NT2/D1 (cell line): Measurements from ENCODE around the gene LLGL1.

Source experiments
- YY1 ChIP-seq: IDR thresholded peaks from 2 replicates; pipeline ENCODE4 v1.6.1; 2011; ENCODE audit not compliant: insufficient read length, insufficient read depth
- ZNF274 ChIP-seq: IDR thresholded peaks from 2 replicates; pipeline ENCODE4 v1.6.1; 2011; ENCODE audit warnings: mild to moderate bottlenecking, low read depth, low read length

GRCh38 chr17:18228176-18228682 lies 2.8 kb downstream of the LLGL1 start:
- TF ChIP-seq ZNF274: no peak
- TF ChIP-seq YY1: no peak
